Ovary (tissue), 9 donors: ENCODE results near the gene HBB. TPM values are rescaled to one million over a fixed set of nuclear protein-coding genes. Genes with fewer than 3 reads are reported as not detected.

Source experiments
- DNase-seq, 5 donors: peaks; one replicate each; pipeline ENCODE4 v3.0.0-alpha.2; 2019 to 2020
- H3K27ac ChIP-seq, 2 donors: fragments of 200-600 bp; one replicate each; pipeline versions ENCODE4 v1.5.1 to v1.8.0; 2019 to 2022
- H3K27me3 ChIP-seq: fragments of 200-600 bp; one replicate; pipeline ENCODE4 v1.8.0; 2022
- H3K36me3 ChIP-seq: fragments of 200-600 bp; sonication (generic); one replicate; pipeline ENCODE4 v1.5.1; 2019
- H3K4me1 ChIP-seq: one replicate; pipeline ENCODE4 v1.8.1; 2013; ENCODE audit warnings: mild to moderate bottlenecking, moderate library complexity; ENCODE audit not compliant: insufficient read depth
- H3K4me3 ChIP-seq: fragments of 200-600 bp; sonication (generic); one replicate; pipeline ENCODE4 v1.5.1; 2017
- H3K9me3 ChIP-seq, 2 donors: fragments of 200-600 bp in 1 of 2; sonication (generic) in 1 of 2; one replicate each; pipeline versions ENCODE4 v1.5.1 to v1.8.1; 2013 to 2019; ENCODE audit warnings: mild to moderate bottlenecking in 1 of 2, moderate library complexity in 1 of 2
- CTCF ChIP-seq, 3 donors: fragments of 450-650 bp in 2 of 3; fragments of 200-600 bp in 1 of 3; IDR thresholded peaks; one replicate each; pipeline versions ENCODE4 v1.5.1 to v1.8.0; 2016 to 2022; ENCODE audit warnings: antibody characterized with exemption in 3 of 3, mild to moderate bottlenecking in 1 of 3
- EP300 ChIP-seq: sonication (generic); formaldehyde crosslinking; IDR thresholded peaks from one replicate; pipeline ENCODE4 v1.6.1; 2017; ENCODE audit warnings: antibody characterized with exemption
- POLR2A ChIP-seq: fragments of 450-650 bp; IDR thresholded peaks from one replicate; pipeline ENCODE4 v1.6.1; 2017; ENCODE audit warnings: antibody characterized with exemption, mild to moderate bottlenecking, moderate library complexity
- WGBS, 3 donors: extraction: QIAGEN DNeasy Blood & Tissue Kit in 1 of 3; methylation state at CpG; one replicate each; pipeline versions ENCODE4 v1.1.5 to v1.1.7; 2013 to 2017; 5-methylcytosine and 5-hydroxymethylcytosine counted together
- intact Hi-C, 4 donors: fragments of 100-400 bp; cut with DNase I; formaldehyde crosslinking; loops; one replicate each; pipeline versions ENCODE4 v1.11.0 to v1.15.1; 2022 to 2023
- polyA plus RNA-seq, 2 donors: library from polyadenylated mRNA; stranded (reverse); fragments of 200-250 nt in 1 of 2; fragments of 350-450 nt in 1 of 2; fragmentation: Illumina TruSeq in 1 of 2; extraction: RNeasy Lipid Tissue Mini Kit (QIAGEN cat#74804) in 1 of 2; gene quantifications; one replicate each; pipeline ENCODE4 v1.2.3, GENCODE V29; 2013 to 2014
- total RNA-seq, 7 donors: library from RNA; depleted of rRNA in 2 of 7; stranded (reverse); fragments of >200 nt in 2 of 7; fragmentation: NEBNext Ultra II Directional in 3 of 7; extraction: Animal tissue kit (Norgen Biotek cat#: 25700) in 3 of 7; gene quantifications; one replicate each; pipeline versions ENCODE4 v1.1.0 to v1.2.4, GENCODE V29; 2016 to 2023
- donor health status: DM: no; HTN: no; CAD: no; lungs with moderate emphysema.
- donor health status: DM: no; HTN: no; CAD: no.
- donor health status: Bipolar disorder and iron deficiency.
- donor health status: DM: yes; HTN: yes; CAD: no.
- donor health status: DM: no; HTN: no; CAD: no.
- donor health status: DM: yes; HTN: yes; CAD: no.

Gene HBB
- total and polyA plus RNA-seq, 9 donors: 9.1 to 393 (median 118) TPM

- no peak for TF ChIP-seq EP300
- no peak for TF ChIP-seq CTCF (IDR thresholded peaks at IDR 0.05)
- TF ChIP-seq POLR2A: no peak
- no peaks in the 10 kb centered on the region for H3K4me1 ChIP-seq
- DNase-seq: no peak
- H3K4me3 ChIP-seq: no peak overlapping the region
- H3K27ac ChIP-seq: no peak overlapping the region
- 69 to 85% (median 76%) methylated on average over 1 of the region's 1 CpG for WGBS, 3 donors
- H3K36me3 ChIP-seq: no peaks in the 10 kb centered on the region
- intact Hi-C loops: no loop called here
- no peaks in the 10 kb centered on the region for H3K27me3 ChIP-seq
- H3K9me3 ChIP-seq: no peaks in the 10 kb centered on the region
These were observed 13.2 kb upstream of the HBB start for GRCh38 chr11:5240056-5240455.

- no peaks in the 10 kb centered on the region for H3K36me3 ChIP-seq
- H3K4me1 ChIP-seq: no peaks in the 10 kb centered on the region
- H3K9me3 ChIP-seq: no peaks in the 10 kb centered on the region
- intact Hi-C loops: no loop called here
- no peak overlapping the region for H3K4me3 ChIP-seq
- H3K27me3 ChIP-seq: no peaks in the 10 kb centered on the region
- no peak overlapping the region for H3K27ac ChIP-seq
- no peak for DNase-seq
- TF ChIP-seq EP300 (no peak), POLR2A (no peak), CTCF (IDR thresholded peaks at IDR 0.05) (no peak)
These were observed 12.2 kb upstream of the HBB start for GRCh38 chr11:5239046-5239445.

DNA sequence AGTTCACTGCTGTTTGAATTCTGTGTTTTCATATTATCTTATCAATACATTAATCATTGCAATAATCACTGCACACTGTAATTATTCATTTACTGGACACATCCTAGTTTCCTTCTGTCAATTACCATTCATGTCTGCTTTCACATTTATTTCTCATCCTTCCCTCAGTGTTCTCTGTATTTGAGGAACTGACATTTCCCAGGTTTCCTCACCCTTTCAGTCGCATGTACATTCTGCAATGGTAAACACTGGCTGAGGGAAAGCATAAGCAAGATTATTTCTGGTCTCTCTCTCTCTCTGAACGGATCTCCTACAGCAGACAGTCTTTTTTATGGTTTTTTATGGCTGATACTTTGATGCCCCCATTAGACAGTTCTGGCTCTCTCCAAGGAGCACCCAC is 11.6 kb upstream of the HBB start:
- WGBS, 3 donors: 37 to 62% (median 37%) methylated on average over 2 of the region's 2 CpGs
- TF ChIP-seq EP300 (no peak), CTCF (IDR thresholded peaks at IDR 0.05) (no peak), POLR2A (no peak)
- H3K4me1 ChIP-seq: no peaks in the 10 kb centered on the region
- no peaks in the 10 kb centered on the region for H3K9me3 ChIP-seq
- intact Hi-C loops: no loop called here
- no peak overlapping the region for H3K27ac ChIP-seq
- H3K27me3 ChIP-seq: no peaks in the 10 kb centered on the region
- no peak overlapping the region for H3K4me3 ChIP-seq
- H3K36me3 ChIP-seq: no peaks in the 10 kb centered on the region
- DNase-seq: no peak

DNA sequence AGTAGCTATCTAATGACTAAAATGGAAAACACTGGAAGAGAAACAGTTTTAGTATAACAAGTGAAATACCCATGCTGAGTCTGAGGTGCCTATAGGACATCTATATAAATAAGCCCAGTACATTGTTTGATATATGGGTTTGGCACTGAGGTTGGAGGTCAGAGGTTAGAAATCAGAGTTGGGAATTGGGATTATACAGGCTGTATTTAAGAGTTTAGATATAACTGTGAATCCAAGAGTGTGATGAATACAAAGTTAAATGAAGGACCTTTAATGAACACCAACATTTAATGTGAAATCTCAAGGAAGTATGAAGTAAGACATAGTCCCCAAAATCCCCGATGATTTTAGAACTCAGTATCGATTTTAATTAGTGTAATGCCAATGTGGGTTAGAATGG is 10.5 kb upstream of the HBB start:
- H3K4me1 ChIP-seq: no peaks in the 10 kb centered on the region
- DNase-seq: no peak
- H3K9me3 ChIP-seq: no peaks in the 10 kb centered on the region
- intact Hi-C loops: no loop called here
- no peaks in the 10 kb centered on the region for H3K36me3 ChIP-seq
- 43 to 91% (median 47%) methylated on average over 2 of the region's 2 CpGs for WGBS, 3 donors
- TF ChIP-seq POLR2A (no peak), CTCF (IDR thresholded peaks at IDR 0.05) (no peak), EP300 (no peak)
- no peak overlapping the region for H3K4me3 ChIP-seq
- H3K27ac ChIP-seq: no peak overlapping the region
- H3K27me3 ChIP-seq: no peaks in the 10 kb centered on the region
